HG03565 (cell line): ENCODE measurements around the gene TNFRSF8.

Source experiments
- ATAC-seq: cut with Tn5 transposase; IDR thresholded peaks from one replicate; pipeline ENCODE4 v1.9.1; 2021; ENCODE audit warnings: mild to moderate bottlenecking, moderate library complexity; ENCODE audit not compliant: unreplicated experiment

The TNFRSF8 gene

DNA sequence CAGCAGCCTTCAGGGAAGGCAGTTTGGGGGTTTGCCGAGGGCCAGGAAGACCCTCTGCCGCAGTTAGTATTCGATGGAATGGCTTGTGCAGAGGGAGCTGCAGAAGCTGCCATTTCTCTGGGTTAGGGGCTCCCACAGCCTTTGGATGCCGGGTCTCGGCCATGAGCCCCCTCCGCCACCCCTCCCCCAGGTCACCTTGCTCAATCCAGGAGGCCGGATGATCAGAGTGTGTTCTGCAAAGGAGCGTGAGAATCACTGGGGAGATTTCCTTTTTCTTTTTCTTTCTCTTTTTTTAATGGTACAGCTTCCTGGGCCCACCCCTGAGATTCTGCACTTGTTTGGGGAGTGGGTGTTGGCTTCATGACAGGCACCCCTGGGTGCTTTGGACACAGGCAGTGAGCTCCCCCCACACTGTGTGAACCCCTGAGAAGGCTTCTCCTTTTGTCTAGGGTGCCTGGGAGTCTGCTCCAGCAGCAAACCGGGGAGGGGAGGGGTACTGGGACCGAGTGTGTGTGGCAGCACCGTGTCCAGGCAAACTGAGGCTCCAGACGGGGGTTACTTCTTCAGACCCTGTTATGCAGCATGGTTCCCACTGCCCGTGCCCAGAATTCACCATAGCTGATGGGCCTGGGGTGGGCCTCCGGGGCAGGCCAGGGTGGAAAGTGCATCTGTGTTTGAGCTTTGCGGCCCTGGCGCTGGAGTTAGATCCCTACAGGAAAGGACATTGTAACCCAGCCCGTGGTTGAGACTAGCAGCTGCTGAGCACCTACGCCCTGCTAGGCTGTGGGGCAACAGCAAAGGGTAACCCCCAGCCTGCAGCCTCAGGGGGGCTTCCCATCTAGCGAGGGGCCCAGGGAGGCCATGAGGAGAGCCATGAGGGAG lies 122.2 kb downstream of the TNFRSF8 start:
- ATAC-seq = no peak

GRCh38 chr1:12185918-12186678 lies 123.0 kb downstream of the TNFRSF8 start:
- no peak for ATAC-seq

- no peak for ATAC-seq
Measured at GRCh38 chr1:12186679-12186985, 123.5 kb downstream of the TNFRSF8 start.

DNA sequence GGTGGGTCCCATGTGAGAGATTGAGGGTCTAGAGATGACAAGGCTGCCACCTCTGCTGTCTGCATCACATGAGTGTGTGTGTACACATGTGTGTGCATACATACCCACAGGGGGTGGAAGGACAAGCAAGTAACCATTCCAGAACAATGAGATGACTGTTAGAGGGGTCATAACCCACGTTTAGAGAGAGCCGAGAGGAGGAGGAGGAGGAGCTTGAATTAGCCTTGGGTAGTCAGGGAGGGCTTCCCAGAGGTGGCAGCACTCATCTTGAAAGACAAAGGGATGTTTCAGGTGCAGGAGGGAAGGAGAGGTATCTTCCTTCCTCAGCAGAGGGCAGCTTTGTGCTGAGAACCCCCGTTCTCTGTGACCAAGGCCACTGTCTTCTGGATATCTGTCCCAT lies 125.0 kb downstream of the TNFRSF8 start:
- ATAC-seq = no peak

- ATAC-seq = no peak
Measured at GRCh38 chr1:12188657-12189327, 125.7 kb downstream of the TNFRSF8 start.

DNA sequence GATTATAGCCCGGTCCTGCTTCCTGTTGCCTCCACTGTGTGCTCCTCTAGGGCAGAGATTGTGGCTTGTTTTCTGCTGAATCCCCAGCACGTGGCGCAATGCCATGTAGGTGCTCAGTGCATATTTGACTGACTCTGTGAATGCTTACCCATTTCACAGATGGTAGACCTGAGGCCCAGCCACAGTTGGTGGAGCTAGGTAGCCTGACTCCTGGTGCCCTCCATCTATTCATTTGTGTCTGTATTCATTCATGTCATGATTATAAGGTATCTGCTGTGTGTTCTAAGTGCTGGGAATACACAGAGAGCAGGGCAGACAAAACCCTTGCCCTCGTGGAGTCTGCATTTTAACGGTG lies 126.2 kb downstream of the TNFRSF8 start:
- no peak for ATAC-seq

DNA sequence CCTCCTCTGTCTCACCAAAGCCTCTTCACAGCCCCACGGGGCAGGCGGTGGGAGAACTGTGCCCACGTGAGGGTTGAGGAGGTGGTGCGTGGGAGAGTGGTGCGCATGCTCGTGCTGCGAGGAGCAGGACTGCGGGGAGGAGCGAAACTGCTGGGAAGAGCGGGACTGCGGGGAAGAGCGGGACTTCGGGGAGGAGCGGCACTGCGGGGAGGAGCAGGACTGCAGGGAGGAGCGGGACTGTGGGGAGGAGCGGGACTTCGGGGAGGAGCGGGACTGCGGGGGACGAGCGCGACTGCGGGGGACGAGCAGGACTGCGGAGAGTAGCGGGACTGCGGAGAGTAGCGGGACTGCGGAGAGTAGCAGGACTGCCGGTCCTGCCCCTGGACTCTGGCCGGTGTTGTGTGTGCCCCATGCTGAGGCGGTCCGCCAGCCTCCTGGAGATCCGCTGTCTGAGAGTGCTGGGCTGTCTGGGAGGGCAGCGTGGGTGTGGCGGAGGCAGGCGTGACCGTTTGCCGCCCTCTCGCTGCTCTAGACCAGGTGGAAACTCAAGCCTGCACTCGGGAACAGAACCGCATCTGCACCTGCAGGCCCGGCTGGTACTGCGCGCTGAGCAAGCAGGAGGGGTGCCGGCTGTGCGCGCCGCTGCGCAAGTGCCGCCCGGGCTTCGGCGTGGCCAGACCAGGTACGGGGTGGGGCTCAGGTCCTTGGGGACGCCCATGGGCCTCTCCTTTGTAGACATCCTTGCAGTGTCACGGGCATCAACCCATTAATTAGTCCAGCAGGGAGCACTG lies 128.3 kb downstream of the TNFRSF8 start:
- ATAC-seq = no peak
